OCI-LY1 (cell line): Measurements from ENCODE around the gene XIAP.

ENCODE experiments used
- H2AFZ ChIP-seq: fragments of 200-600 bp; sonication (generic), shearing (Covaris generic); 2 replicates; pipeline ENCODE4 v1.6.0; 2014; ENCODE audit warnings: antibody characterized with exemption, mild to moderate bottlenecking, low read length
- H3F3A ChIP-seq: fragments of 200-600 bp; sonication (generic), shearing (Covaris generic); 2 replicates; pipeline ENCODE4 v1.6.0; 2014; ENCODE audit warnings: mild to moderate bottlenecking, antibody characterized with exemption, low read length, moderate library complexity; ENCODE audit not compliant: insufficient read depth
- H3K27ac ChIP-seq: fragments of 200-600 bp; sonication (generic); 2 replicates; pipeline ENCODE4 v1.5.1; 2014; ENCODE audit warnings: low read length, mixed run types, mild to moderate bottlenecking, low read depth; ENCODE audit not compliant: poor library complexity, severe bottlenecking
- H3K27me3 ChIP-seq: fragments of 200-600 bp; sonication (generic); 2 replicates; pipeline ENCODE4 v1.6.0; 2014; ENCODE audit warnings: antibody characterized with exemption, mild to moderate bottlenecking, low read length, moderate library complexity; ENCODE audit not compliant: insufficient read depth
- H3K36me3 ChIP-seq: fragments of 200-600 bp; sonication (generic); 2 replicates; pipeline ENCODE4 v1.6.1; 2014; ENCODE audit warnings: mild to moderate bottlenecking, antibody characterized with exemption, low read length, moderate library complexity, mixed read lengths; ENCODE audit not compliant: insufficient read depth
- H3K4me1 ChIP-seq: fragments of 200-600 bp; sonication (generic); 2 replicates; pipeline ENCODE4 v1.5.1; 2014; ENCODE audit warnings: mild to moderate bottlenecking, low read length, moderate library complexity; ENCODE audit not compliant: insufficient read depth, severe bottlenecking
- H3K4me2 ChIP-seq: fragments of 200-600 bp; sonication (generic), shearing (Covaris generic); 2 replicates; pipeline ENCODE4 v1.6.1; 2014; ENCODE audit warnings: low read length
- H3K4me3 ChIP-seq: fragments of 200-600 bp; sonication (generic); 2 replicates; pipeline ENCODE4 v1.5.1; 2014; ENCODE audit warnings: low read length, low read depth, mild to moderate bottlenecking, mixed read lengths; ENCODE audit not compliant: poor library complexity, severe bottlenecking
- H3K79me2 ChIP-seq: fragments of 200-600 bp; shearing (Covaris generic); 2 replicates; pipeline ENCODE4 v1.6.1; 2016; ENCODE audit warnings: mixed run types, low read length, mixed read lengths; ENCODE audit not compliant: insufficient read depth
- H3K9ac ChIP-seq: fragments of 200-600 bp; sonication (generic), shearing (Covaris generic); 2 replicates; pipeline ENCODE4 v1.6.1; 2014; ENCODE audit warnings: mild to moderate bottlenecking, low read length, mixed read lengths
- H3K9me2 ChIP-seq: fragments of 200-600 bp; sonication (generic), shearing (Covaris generic); 2 replicates; pipeline ENCODE4 v1.6.1; 2014; ENCODE audit warnings: low read depth, mild to moderate bottlenecking, low read length, mixed read lengths
- H3K9me3 ChIP-seq: fragments of 200-600 bp; shearing (Covaris generic); 2 replicates; pipeline ENCODE4 v1.6.1; 2014; ENCODE audit warnings: low read length, mixed read lengths
- H4K20me1 ChIP-seq: fragments of 200-600 bp; sonication (generic), shearing (Covaris generic); 2 replicates; pipeline ENCODE4 v1.6.0; 2016; ENCODE audit warnings: mild to moderate bottlenecking, low read length; ENCODE audit not compliant: insufficient read depth
- CTCF ChIP-seq: fragments of 200-600 bp; sonication (generic), shearing (Covaris generic); IDR thresholded peaks from 2 replicates; pipeline ENCODE4 v1.5.1; 2017; ENCODE audit warnings: mild to moderate bottlenecking, antibody characterized with exemption, low read length, moderate library complexity, mixed read lengths
- EZH2 ChIP-seq: fragments of 200-600 bp; sonication (generic), shearing (Covaris generic); IDR thresholded peaks from 2 replicates; pipeline ENCODE4 v1.8.0; 2017; ENCODE audit warnings: borderline replicate concordance, mixed run types, mild to moderate bottlenecking, antibody characterized with exemption, low read length, moderate library complexity, mixed read lengths

Gene XIAP

GRCh38 chrX:123917069-123917468, 57.2 kb downstream of the XIAP start:
- Histone ChIP-seq H4K20me1 (no peaks in the 10 kb centered on the region), H3K9me2 (no peaks in the 10 kb centered on the region), H3K9ac (no peak overlapping the region), H3K27me3 (no peaks in the 10 kb centered on the region), H3K4me2 (no peak overlapping the region), H3K79me2 (no peaks in the 10 kb centered on the region), H3F3A (no peaks in the 10 kb centered on the region), H3K4me3 (no peak overlapping the region), H3K36me3 (no peaks in the 10 kb centered on the region), H2AFZ (no peak overlapping the region), H3K27ac (no peak overlapping the region), H3K4me1 (no peaks in the 10 kb centered on the region), H3K9me3 (no peaks in the 10 kb centered on the region)
- TF ChIP-seq CTCF, result no peak
- no peak for TF ChIP-seq EZH2

GRCh38 chrX:123918106-123918721, 58.4 kb downstream of the XIAP start:
- no peak for TF ChIP-seq CTCF
- TF ChIP-seq EZH2, result no peak
- no peaks in the 10 kb centered on the region for H3K79me2 ChIP-seq
- no peak overlapping the region for H3K4me2 ChIP-seq
- H3K9me2 ChIP-seq, result no peaks in the 10 kb centered on the region
- no peak overlapping the region for H3K27ac ChIP-seq
- H4K20me1 ChIP-seq, result no peaks in the 10 kb centered on the region
- H3F3A ChIP-seq, result no peaks in the 10 kb centered on the region
- H3K36me3 ChIP-seq, result no peaks in the 10 kb centered on the region
- H3K9ac ChIP-seq, result no peak overlapping the region
- no peak overlapping the region for H2AFZ ChIP-seq
- H3K9me3 ChIP-seq, result no peaks in the 10 kb centered on the region
- H3K4me3 ChIP-seq, result no peak overlapping the region
- H3K4me1 ChIP-seq, result no peaks in the 10 kb centered on the region
- no peaks in the 10 kb centered on the region for H3K27me3 ChIP-seq

- H3K4me1 ChIP-seq, result no peaks in the 10 kb centered on the region
- H3K9ac ChIP-seq, result no peak overlapping the region
- H3K27ac ChIP-seq, result no peak overlapping the region
- H3K9me3 ChIP-seq, result no peaks in the 10 kb centered on the region
- H3F3A ChIP-seq, result no peaks in the 10 kb centered on the region
- H3K9me2 ChIP-seq, result no peaks in the 10 kb centered on the region
- no peaks in the 10 kb centered on the region for H3K79me2 ChIP-seq
- H3K4me2 ChIP-seq, result no peak overlapping the region
- H2AFZ ChIP-seq, result no peak overlapping the region
- H3K27me3 ChIP-seq, result no peaks in the 10 kb centered on the region
- no peak overlapping the region for H3K4me3 ChIP-seq
- no peaks in the 10 kb centered on the region for H3K36me3 ChIP-seq
- H4K20me1 ChIP-seq, result no peaks in the 10 kb centered on the region
- no peak for TF ChIP-seq EZH2
- TF ChIP-seq CTCF, result no peak
These were observed 60.4 kb downstream of the XIAP start for GRCh38 chrX:123920105-123920785.
